Measurements from ENCODE around the gene MKRN2.
A peak's percentile ranks its signal among the peaks of the same experiment; 100 is the strongest.

MKRN2 gene

GRCh38 chr3:12557473-12558100 lies 700 bp downstream of the MKRN2 start:
- DNase-seq = peak; percentile 47

DNA sequence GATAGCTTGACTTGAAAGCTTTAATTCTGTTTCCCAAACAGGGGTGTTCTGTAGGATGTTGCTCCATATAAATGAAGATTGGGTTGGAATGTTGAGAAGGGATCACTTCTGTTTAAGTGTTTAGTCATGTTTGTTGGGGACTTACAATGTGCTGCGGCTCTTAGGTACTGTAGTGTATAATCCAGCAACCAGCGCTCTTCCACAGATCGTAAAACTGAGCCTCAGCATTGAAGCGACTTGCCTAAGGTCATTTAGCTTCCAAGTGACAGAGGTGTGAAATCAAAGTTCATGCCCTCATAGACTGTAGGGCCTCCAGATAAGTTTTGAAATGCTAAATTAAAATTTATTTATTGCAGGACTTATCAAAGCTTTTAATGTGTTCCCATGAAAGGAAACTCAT lies 1.8 kb downstream of the MKRN2 start:
- DNase-seq = no peak

- DNase-seq = no peak
These were observed 2.6 kb downstream of the MKRN2 start for GRCh38 chr3:12559520-12559919.

- DNase-seq = no peak
These were observed 3.8 kb downstream of the MKRN2 start for GRCh38 chr3:12560505-12561190.

- DNase-seq = no peak
These were observed 4.5 kb downstream of the MKRN2 start for GRCh38 chr3:12561397-12561796.

GRCh38 chr3:12562451-12562850 lies 5.6 kb downstream of the MKRN2 start:
- DNase-seq = no peak

DNA sequence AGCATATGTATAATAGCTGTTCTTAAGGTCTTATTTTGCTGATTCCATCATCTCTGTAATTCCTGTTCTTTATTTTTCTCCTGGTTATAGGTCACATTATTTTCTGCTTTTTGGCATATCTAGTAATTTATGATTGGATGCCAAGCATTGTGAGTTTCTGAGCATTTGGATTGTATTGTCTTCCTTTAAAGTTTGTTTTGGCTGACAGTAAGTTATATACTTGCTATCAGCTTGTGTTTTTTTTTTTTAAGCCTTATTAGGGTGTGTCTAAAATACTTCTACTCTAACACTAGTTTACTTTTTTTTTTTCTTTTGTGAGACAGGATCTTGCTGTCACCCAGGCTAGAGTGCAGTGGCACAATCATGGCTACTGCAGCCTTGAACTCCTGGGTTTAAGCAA lies 10.1 kb downstream of the MKRN2 start:
- no peak for DNase-seq

DNA sequence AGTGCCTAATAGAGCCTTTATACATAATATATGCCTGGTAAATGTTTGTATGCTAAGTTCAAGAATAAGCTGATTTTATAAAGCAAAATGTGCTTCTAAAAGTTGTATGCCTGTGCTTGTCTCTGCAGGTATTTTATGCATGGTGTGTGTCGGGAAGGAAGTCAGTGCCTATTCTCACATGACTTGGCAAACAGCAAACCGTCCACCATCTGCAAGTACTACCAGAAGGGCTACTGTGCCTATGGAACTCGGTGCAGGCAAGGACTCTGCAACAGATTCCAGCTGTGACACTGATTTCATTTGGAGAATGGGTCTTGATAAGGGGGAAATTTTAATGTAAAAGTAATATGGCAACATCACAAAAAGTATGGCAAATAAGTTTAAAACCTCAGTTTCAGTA lies 11.9 kb downstream of the MKRN2 start:
- DNase-seq = no peak

- no peak for DNase-seq
These were observed 12.9 kb downstream of the MKRN2 start for GRCh38 chr3:12569836-12570235.

DNA sequence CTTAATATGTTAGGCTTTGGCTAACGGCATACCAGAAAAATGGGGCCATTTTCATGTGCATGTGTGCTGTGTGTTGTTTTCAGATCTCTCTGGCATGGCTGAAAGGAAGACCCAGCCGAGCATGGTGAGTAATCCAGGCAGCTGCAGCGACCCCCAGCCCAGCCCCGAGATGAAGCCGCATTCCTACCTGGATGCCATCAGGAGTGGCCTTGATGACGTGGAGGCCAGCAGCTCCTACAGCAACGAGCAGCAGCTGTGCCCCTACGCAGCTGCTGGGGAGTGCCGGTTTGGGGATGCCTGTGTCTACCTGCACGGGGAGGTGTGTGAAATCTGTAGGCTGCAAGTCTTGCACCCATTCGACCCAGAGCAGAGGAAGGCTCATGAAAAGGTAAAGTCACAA lies 15.1 kb downstream of the MKRN2 start:
- no peak for DNase-seq

DNA sequence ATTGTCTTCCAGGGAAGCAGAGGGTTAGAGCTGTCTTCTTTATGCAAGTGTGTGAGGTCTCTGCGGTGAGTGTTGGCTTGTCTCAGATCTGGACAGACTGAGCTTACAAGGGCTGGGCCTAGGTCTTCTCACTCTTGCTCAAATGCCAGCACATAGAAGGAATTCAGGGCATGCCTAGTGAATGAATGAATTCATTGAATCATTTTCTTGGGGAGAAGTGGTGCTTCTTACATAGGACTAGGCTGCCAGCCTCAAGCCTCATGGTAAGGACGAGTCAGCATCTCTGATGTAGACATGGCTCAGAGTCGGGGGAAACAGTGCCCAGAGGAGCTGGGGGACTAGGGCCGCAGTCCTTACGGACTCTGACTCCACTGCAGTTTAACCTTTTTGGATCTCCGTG lies 17.2 kb downstream of the MKRN2 start:
- DNase-seq = peak; percentile 13

GRCh38 chr3:12574661-12575060 lies 17.8 kb downstream of the MKRN2 start:
- DNase-seq = no peak

- no peak for DNase-seq
These were observed 20.5 kb downstream of the MKRN2 start for GRCh38 chr3:12577379-12577778.

DNA sequence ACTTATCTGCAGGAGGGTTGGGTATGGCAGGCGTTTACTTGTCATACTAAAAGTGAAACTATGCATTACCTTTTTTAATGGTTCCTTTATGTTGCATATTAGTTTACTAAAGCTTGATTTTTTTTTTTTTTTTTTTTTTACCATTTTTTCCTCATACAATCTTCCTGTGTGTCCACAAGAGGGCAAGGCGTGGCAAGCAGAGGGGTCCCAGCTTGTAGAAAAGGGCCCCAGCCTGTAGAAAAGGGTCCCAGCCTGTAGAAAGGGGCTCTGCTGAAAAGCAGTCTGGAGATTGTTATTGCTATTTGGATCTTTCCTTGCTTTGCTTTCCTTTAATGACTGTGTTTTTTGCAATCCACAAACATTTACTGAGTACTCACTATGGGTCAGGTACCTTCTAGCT lies 21.9 kb downstream of the MKRN2 start:
- no peak for DNase-seq

DNA sequence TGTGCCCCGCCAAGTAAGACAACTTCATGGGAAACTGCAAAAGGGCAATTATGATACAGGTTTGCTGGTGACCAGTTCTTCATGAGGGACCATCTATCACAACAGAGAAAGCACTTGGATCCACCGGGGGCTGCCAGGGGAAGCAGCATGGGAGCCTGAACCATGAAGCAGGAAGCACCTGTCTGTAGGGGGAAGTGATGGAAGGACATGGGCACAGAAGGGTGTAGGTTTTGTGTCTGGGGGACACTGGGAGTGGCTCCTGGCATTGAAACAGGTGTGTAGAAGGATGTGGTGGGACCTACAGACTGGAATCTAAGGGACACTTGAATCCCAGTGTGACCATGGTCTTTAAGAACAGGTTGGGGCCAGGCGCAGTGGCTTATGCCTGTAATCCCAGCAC lies 22.6 kb downstream of the MKRN2 start:
- DNase-seq = no peak

- peak; percentile 64 for DNase-seq
These were observed 23.0 kb downstream of the MKRN2 start for GRCh38 chr3:12579905-12580304.

- DNase-seq = no peak
These were observed 25.8 kb downstream of the MKRN2 start for GRCh38 chr3:12582730-12583129.

- DNase-seq = no peak
These were observed 26.4 kb downstream of the MKRN2 start for GRCh38 chr3:12583280-12583679.

- DNase-seq = no peak
These were observed 27.2 kb downstream of the MKRN2 start for GRCh38 chr3:12584083-12584482.

DNA sequence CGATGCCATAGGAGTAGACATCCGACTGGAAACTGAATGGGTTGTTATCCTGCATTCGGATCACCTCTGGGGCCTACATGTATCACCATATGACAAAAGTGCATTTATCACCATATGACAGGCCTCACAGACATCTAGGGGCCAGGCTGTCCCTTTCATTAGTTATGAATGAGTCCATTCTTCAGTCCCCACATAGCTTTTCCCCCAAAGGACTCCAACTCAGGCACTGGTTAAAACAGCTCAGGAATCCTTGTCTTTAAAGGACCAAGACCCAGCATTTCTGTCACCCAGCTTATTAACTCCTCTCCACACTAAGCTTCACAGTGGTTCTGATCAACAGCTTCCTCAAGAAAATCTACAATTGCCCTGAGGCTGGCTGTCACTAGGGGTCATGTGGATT lies 28.3 kb downstream of the MKRN2 start:
- DNase-seq = no peak

GRCh38 chr3:12585970-12586369 lies 29.1 kb downstream of the MKRN2 start:
- DNase-seq = no peak

DNA sequence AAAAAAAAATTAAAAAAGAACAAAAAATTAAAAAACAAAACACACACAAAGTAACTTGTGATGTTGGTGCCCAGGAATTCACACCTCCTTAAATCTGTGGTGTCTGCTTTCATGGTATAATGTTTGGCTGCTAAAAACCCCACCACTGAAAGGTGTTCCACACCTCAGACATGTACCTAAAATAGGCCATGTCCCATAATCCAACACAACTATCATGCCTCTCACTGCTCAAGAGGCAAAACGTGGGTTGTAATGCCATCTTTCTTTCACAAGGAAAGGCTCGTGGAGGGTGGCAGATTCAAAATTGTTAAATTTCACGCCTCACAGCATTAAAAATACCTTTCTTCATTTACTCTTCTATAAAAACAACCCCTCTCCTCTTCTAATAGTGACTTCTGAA lies 29.5 kb downstream of the MKRN2 start:
- no peak for DNase-seq

- peak; percentile 53 for DNase-seq
These were observed 31.4 kb downstream of the MKRN2 start for GRCh38 chr3:12588039-12589009.

- no peak for DNase-seq
These were observed 33.2 kb downstream of the MKRN2 start for GRCh38 chr3:12590096-12590495.

Data from HCEC 1CT (cell line).